ENCODE measurements around the gene FGF14.
"Not testable (repeated sequence)": the region's sequence is repeated elsewhere in the genome, so short reads cannot be mapped to it uniquely, and the experiment has no call there.

FGF14 gene

GRCh38 chr13:102141625-102142472, 260.0 kb downstream of the FGF14 start:
- H3K4me3 ChIP-seq (ENCODE audit: low read depth, low read length): no peak overlapping the region

GRCh38 chr13:102139626-102140025, 262.2 kb downstream of the FGF14 start:
- H3K4me3 ChIP-seq (ENCODE audit: low read depth, low read length): no peak overlapping the region

DNA sequence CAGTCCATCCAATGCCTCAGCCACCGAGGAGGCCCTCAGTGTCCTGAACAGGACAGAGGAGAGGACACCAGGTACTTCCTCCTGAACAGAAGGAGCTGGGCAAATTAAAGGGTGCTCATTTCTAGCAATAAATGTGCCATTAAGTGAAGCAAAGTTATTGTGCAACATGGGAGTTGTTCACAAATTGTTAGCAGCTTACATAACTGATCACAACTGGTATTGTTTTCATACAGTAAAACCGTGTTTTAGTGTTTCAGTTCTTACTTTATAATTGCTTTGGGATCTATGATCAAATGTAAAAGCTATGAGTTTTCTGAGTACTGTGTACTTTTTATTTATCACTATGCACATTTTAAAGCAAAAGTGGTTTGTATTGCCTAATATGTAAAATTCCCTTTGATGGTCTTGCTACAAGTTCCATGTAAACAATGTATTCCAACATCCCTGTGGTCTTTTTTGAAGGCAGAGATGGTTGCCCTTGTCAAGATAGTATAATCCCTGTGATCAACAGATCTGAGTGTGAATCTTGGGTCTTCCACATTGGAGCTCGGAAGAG, 263.1 kb downstream of the FGF14 start:
- no peak overlapping the region for H3K4me3 ChIP-seq (ENCODE audit: low read depth, low read length)

GRCh38 chr13:102137904-102138303, 263.9 kb downstream of the FGF14 start:
- not testable (repeated sequence) for H3K4me3 ChIP-seq (ENCODE audit: low read depth, low read length)

- H3K4me3 ChIP-seq (ENCODE audit: low read depth, low read length): no peak overlapping the region
Measured at GRCh38 chr13:102136735-102137296, 265.0 kb downstream of the FGF14 start.

DNA sequence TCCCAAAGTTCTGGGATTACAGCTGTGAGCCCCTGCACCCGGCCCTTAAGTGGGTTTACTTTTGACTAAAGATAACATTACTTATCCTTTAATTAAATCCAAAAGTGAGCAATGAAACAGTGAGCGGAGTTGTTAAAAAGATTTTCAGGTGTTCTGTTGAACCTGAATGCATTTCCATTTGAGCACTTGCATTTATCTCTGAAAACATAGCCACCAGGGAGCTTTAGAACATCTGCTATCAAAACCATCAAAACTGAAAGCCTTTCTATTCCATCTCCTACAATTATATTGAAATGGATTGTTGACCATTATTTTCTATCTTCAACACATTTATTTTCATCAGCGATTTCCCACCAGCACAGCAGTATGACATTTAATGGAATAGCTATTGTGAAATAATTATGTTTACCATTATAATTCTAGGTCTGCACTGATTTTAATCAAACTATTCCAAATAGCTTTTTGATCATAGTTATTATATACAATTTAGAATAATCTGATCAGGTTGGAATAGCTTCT, 269.0 kb downstream of the FGF14 start:
- no peak overlapping the region for H3K4me3 ChIP-seq (ENCODE audit: low read depth, low read length)

- no peak overlapping the region for H3K4me3 ChIP-seq (ENCODE audit: low read depth, low read length)
Measured at GRCh38 chr13:102131246-102131645, 270.6 kb downstream of the FGF14 start.

DNA sequence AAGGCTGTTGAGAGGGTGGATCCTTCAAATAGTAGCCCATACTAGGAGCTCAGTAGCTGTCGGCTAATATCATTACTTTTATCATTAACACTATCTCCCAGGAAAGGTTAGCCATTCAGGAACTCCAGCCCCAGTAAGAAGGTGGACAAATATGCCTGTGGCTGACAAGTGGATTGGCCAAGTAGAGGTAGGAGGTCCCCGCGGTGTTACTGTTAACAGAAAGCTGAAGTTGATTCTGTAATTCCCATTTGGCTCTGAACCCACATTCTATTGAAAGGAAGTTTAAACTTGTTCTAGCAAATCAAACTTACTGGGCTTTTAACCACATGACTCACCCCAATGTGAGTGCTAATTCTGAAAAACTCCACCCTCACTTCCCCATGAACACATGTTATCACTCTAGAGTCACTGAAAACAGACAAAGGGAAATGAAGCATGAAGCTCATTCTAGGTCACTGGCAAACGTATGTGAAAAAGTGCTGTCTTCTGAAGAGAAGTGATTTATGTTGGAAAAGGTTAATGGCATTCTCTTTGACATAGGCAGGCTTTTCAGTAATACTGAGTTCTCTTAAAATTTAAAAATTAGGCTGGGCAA, 273.5 kb downstream of the FGF14 start:
- H3K4me3 ChIP-seq (ENCODE audit: low read depth, low read length): no peak overlapping the region

GRCh38 chr13:102127153-102127552, 274.7 kb downstream of the FGF14 start:
- no peak overlapping the region for H3K4me3 ChIP-seq (ENCODE audit: low read depth, low read length)

DNA sequence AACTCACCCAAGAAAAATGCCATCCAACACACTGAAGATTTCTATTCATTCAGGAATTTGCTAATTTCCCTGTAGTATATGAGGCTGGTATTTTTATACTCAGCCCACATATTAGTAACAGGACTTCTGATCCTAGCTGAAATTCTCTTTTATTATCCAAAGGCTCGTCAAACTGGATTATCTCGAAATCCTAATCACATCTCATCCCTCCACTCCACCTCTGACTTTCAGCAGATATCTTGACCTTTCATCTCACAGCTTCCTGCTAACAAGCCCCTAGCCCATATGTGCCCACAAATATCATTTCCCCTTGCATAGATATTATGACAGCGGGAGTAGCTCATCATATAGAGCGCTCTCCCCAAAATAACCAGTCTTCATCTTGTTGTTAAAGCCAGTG, 279.7 kb downstream of the FGF14 start:
- H3K4me3 ChIP-seq (ENCODE audit: low read depth, low read length): no peak overlapping the region

GRCh38 chr13:102117175-102117831, 284.5 kb downstream of the FGF14 start:
- no peak overlapping the region for H3K4me3 ChIP-seq (ENCODE audit: low read depth, low read length)

- no peak overlapping the region for H3K4me3 ChIP-seq (ENCODE audit: low read depth, low read length)
Measured at GRCh38 chr13:102103469-102103868, 298.4 kb downstream of the FGF14 start.

GRCh38 chr13:102100234-102100633, 301.6 kb downstream of the FGF14 start:
- no peak overlapping the region for H3K4me3 ChIP-seq (ENCODE audit: low read depth, low read length)

GRCh38 chr13:102097708-102098107, 304.1 kb downstream of the FGF14 start:
- no peak overlapping the region for H3K4me3 ChIP-seq (ENCODE audit: low read depth, low read length)

GRCh38 chr13:102093288-102093687, 308.6 kb downstream of the FGF14 start:
- H3K4me3 ChIP-seq (ENCODE audit: low read depth, low read length): not testable (repeated sequence)

- no peak overlapping the region for H3K4me3 ChIP-seq (ENCODE audit: low read depth, low read length)
Measured at GRCh38 chr13:102091231-102091630, 310.6 kb downstream of the FGF14 start.

DNA sequence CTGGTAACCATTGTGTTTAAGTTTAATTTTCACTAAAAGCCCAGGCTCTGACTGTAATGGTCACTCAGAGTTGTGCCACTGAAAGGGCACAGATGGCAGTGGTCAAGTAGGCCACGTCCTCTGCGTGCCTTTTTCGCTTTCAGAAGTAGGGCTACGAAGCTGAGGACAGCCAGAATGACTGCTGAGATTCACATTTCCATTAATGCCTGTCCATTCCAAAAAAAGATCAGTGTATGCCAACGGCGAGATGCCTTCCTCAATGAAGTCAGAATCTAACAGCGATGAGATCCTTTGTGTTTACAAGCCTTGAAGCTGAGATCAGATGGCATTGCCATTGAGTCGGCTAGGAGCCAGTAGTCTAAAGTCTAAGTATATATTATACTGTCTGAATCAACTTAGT, 311.3 kb downstream of the FGF14 start:
- H3K4me3 ChIP-seq (ENCODE audit: low read depth, low read length): no peak overlapping the region

- no peak overlapping the region for H3K4me3 ChIP-seq (ENCODE audit: low read depth, low read length)
Measured at GRCh38 chr13:102089722-102090121, 312.1 kb downstream of the FGF14 start.

DNA sequence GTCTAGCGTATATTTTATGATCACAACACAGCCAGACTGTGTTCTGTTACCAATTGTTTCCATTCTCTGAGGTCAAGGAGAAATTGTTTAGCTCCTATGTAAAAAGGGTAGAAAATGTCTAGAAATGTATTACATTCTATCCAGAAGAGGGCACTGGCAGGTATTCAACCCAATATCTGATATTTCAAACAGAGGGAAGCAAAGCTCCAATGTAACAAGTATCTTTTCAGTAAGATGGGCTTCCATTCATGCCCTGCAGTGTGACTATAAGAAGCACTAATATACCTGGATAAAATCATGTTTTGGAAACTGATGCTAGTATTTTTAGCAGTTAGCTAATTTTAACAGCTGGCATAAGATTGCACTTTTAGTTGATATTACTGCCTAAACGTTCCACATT, 312.7 kb downstream of the FGF14 start:
- no peak overlapping the region for H3K4me3 ChIP-seq (ENCODE audit: low read depth, low read length)

- no peak overlapping the region for H3K4me3 ChIP-seq (ENCODE audit: low read depth, low read length)
Measured at GRCh38 chr13:102073251-102073650, 328.6 kb downstream of the FGF14 start.

DNA sequence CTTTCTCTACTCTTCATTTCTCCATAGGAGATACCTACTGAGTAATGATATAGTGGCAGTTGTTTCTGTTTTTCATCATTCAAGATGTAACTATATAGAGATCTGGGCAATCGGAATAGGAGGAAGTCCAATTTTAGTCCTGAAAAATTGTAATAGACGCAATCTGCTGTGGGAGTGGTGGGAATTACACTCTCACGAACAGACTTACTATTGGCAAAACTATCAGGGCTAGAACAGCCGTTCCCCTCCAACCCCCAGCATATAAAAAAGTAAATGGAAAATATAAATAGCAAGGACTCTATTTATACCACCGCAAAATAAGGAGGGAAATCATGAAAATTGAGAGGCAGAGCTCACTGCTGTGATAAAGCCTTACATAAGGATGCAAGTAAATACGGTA, 330.1 kb downstream of the FGF14 start:
- H3K4me3 ChIP-seq (ENCODE audit: low read depth, low read length): no peak overlapping the region
